GM12878 (cell line): ENCODE measurements around the gene GPR153. TPM values are rescaled to one million over a fixed set of nuclear protein-coding genes. Genes with fewer than 3 reads are reported as not detected.

Experiments
- ATAC-seq: fragments of 200-7000 bp; cut with Tn5 transposase; 3 replicates; pipeline ENCODE4 v1.9.1; 2020; ENCODE audit warnings: mild to moderate bottlenecking, moderate library complexity
- BruUV-seq: library from RNA; stranded (reverse); fragments of 400-500 nt; replicated peaks from 2 replicates; lab custom pipeline; 2021; lab: Mats Ljungman, UMichigan
- CTCF ChIA-PET: fragments of 300-600 bp; sonication (Branson Sonifier 250); formaldehyde crosslinking; extraction: SDS; loops from one replicate; lab custom pipeline; 2021; ENCODE audit warnings: inconsistent platforms; lab: Yijun Ruan, JAX
- POLR2A ChIA-PET: fragments of 350-600 bp; formaldehyde crosslinking; extraction: SDS; loops from one replicate; lab custom pipeline; 2021; ENCODE audit warnings: inconsistent platforms; lab: Charles Lee
- RAD21 ChIA-PET: fragments of 300-600 bp; sonication (Branson Sonifier 250); formaldehyde crosslinking; loops from one replicate; lab custom pipeline; 2023; ENCODE audit warnings: antibody characterized with exemption; ENCODE audit not compliant: unreplicated experiment; lab: Charles Lee
- SMC1A ChIA-PET: fragments of 300-600 bp; sonication (Branson Sonifier 250); formaldehyde crosslinking; loops from one replicate; lab custom pipeline; 2023; ENCODE audit not compliant: unreplicated experiment, uncharacterized antibody; lab: Charles Lee
- DNase-seq: peaks from one replicate; pipeline ENCODE4 v3.0.0-alpha.2; 2011; ENCODE audit warnings: low read depth, low spot score
- FAIRE-seq: peaks from 3 replicates; lab custom pipeline; 2011; peaks lifted over from hg19 to GRCh38; lab: Jason Lieb, UNC
- H2AFZ ChIP-seq: 2 replicates; pipeline ENCODE4 v1.6.0; 2011; ENCODE audit warnings: low read depth, low read length, control low read depth; ENCODE audit not compliant: control insufficient read depth
- H3K27ac ChIP-seq: 2 replicates; pipeline ENCODE4 v1.5.1; 2011; ENCODE audit warnings: control low read depth; ENCODE audit not compliant: control insufficient read depth, insufficient read depth
- H3K27me3 ChIP-seq, 2 experiments: replicated peaks in 1 of 2; 2 replicates each; pipeline versions ENCODE4 v1.6.0 to v1.6.1; 2011; ENCODE audit warnings: low read length in 1 of 2; ENCODE audit not compliant: control insufficient read depth in 2 of 2, insufficient read depth in 2 of 2
- H3K36me3 ChIP-seq, 2 experiments: 2 replicates each; pipeline ENCODE4 v1.5.1; 2011; ENCODE audit warnings: low read length in 1 of 2; ENCODE audit not compliant: control insufficient read depth in 2 of 2, insufficient read depth in 2 of 2
- H3K4me1 ChIP-seq: 2 replicates; pipeline ENCODE4 v1.6.1; 2011; ENCODE audit warnings: mild to moderate bottlenecking, low read length, moderate library complexity, mixed read lengths; ENCODE audit not compliant: control insufficient read depth, insufficient read depth
- H3K4me2 ChIP-seq: 2 replicates; pipeline ENCODE4 v1.6.0; 2011; ENCODE audit warnings: control low read depth; ENCODE audit not compliant: control insufficient read depth, insufficient read depth
- H3K4me3 ChIP-seq: fragments of 200-600 bp; sonication (generic); 2 replicates; pipeline ENCODE4 v1.5.1; 2016
- H3K79me2 ChIP-seq: 2 replicates; pipeline ENCODE4 v1.6.0; 2011; ENCODE audit warnings: low read length; ENCODE audit not compliant: control insufficient read depth, insufficient read depth
- H3K9ac ChIP-seq: 2 replicates; pipeline ENCODE4 v1.8.0; 2011; ENCODE audit warnings: low read length, control low read depth, mixed read lengths; ENCODE audit not compliant: control insufficient read depth, insufficient read depth
- H3K9me3 ChIP-seq: replicated peaks from 3 replicates; pipeline ENCODE4 v1.5.1; 2011; ENCODE audit warnings: mild to moderate bottlenecking, low read length; ENCODE audit not compliant: control insufficient read depth, insufficient read depth
- H4K20me1 ChIP-seq: 2 replicates; pipeline ENCODE4 v1.6.0; 2011; ENCODE audit not compliant: control insufficient read depth, insufficient read depth
- BHLHE40 ChIP-seq, 2 experiments: fragments of 450-650 bp in 1 of 2; IDR thresholded peaks; 2 replicates each; pipeline ENCODE4 v1.6.1; 2011 to 2017; ENCODE audit warnings: low read depth in 2 of 2, borderline replicate concordance in 1 of 2, improper control_type of control experiment in 1 of 2, low read length in 1 of 2, mild to moderate bottlenecking in 1 of 2
- EZH2 ChIP-seq: IDR thresholded peaks from 2 replicates; pipeline ENCODE4 v1.6.1; 2012; ENCODE audit warnings: low read depth, mild to moderate bottlenecking, control low read depth, inconsistent platforms, low read length, borderline replicate concordance; ENCODE audit not compliant: control insufficient read depth
- POLR2AphosphoS5 ChIP-seq: IDR thresholded peaks from 2 replicates; pipeline ENCODE4 v1.6.1; 2011; ENCODE audit warnings: mild to moderate bottlenecking, low read length, inconsistent platforms
- POU2F2 ChIP-seq: IDR thresholded peaks from 3 replicates; pipeline ENCODE4 v1.6.1; 2011; ENCODE audit warnings: low read depth, mild to moderate bottlenecking, low read length, borderline replicate concordance
- SPI1 ChIP-seq: IDR thresholded peaks from 2 replicates; pipeline ENCODE4 v1.6.1; 2011; ENCODE audit warnings: low read depth, mild to moderate bottlenecking, low read length, moderate library complexity, borderline replicate concordance; ENCODE audit not compliant: insufficient read depth
- SUPT20H ChIP-seq: IDR thresholded peaks from 2 replicates; pipeline ENCODE4 v1.6.1; 2011; ENCODE audit warnings: low read depth, mild to moderate bottlenecking, low read length, moderate library complexity, borderline replicate concordance; ENCODE audit not compliant: control insufficient read depth
- ZNF274 ChIP-seq: IDR thresholded peaks from one replicate; pipeline ENCODE4 v1.8.0; 2011; ENCODE audit not compliant: insufficient read length, insufficient read depth
- WGBS: methylation state at CpG from one replicate; pipeline ENCODE4 v1.1.6; 2016; ENCODE audit warnings: low lambda C conversion rate; ENCODE audit not compliant: insufficient replicate concordance, insufficient coverage; ENCODE audit errors: missing lambda C conversion rate; 5-methylcytosine and 5-hydroxymethylcytosine counted together
- in situ Hi-C: fragments of 300-500 bp; cut with MboI; formaldehyde crosslinking; loops from 9 replicates; pipeline ENCODE4 v1.14.3; 2018; ENCODE audit warnings: mixed read lengths
- intact Hi-C: fragments of 100-400 bp; cut with micrococcal nuclease; formaldehyde crosslinking; loops from one replicate; pipeline ENCODE4 v1.14.2; 2022; ENCODE audit not compliant: unreplicated experiment
- polyA plus RNA-seq, 11 experiments: library from polyadenylated mRNA; depleted of rRNA in 4 of 11; unstranded in 6 of 11; stranded (reverse) in 5 of 11; fragments of >200 nt; fragmentation: Nextera tagmentation in 4 of 11; fragmentation: Illumina TruSeq in 1 of 11; extraction: Ambion mirVana in 4 of 11; extraction: Trizol in 1 of 11; gene quantifications; 1 replicate in 1 of 11; 2 replicates in 10 of 11; pipeline versions ENCODE4 v1.2.1 to v1.2.3, GENCODE V29; 2011 to 2016; ENCODE audit warnings: inconsistent platforms in 2 of 11, missing spikeins in 2 of 11, low read depth in 1 of 11
- total RNA-seq, 4 experiments: library from RNA; depleted of rRNA in 3 of 4; stranded (reverse); fragments of >200 nt in 3 of 4; fragmentation: Illumina TruSeq in 1 of 4; extraction: Trizol in 1 of 4; gene quantifications; 2 replicates each; pipeline versions ENCODE4 v1.2.1 to v1.2.3, GENCODE V29; 2013 to 2021
- TF ChIP-seq, protein P1 (sequence below): IDR thresholded peaks from 2 replicates; pipeline ENCODE4 v1.6.1; 2012; ENCODE audit warnings: mild to moderate bottlenecking, low read depth, low read length

GPR153 gene
- total and polyA plus RNA-seq, 10 of the 15 experiments (the other 5 are each of a cell fraction or from before 2014, with no cell fraction given), result 0.04 to 2.2 (median 0.54) TPM

GRCh38 chr1:6212193-6212959 is 48.5 kb downstream of the GPR153 start:
- BruUV-seq, result TSS peak; percentile 45
- ChIA-PET RAD21 (interaction anchor here (0.8 kb wide), 1 partner anchor 12 kb away, joined by 3 read pairs; no protein-coding TSS in a partner anchor), POLR2A (no interaction called here), SMC1A (interaction anchor here (0.7 to 1.1 kb wide), 2 partner anchors 17 to 227 kb away, joined by 3 to 4 read pairs; no protein-coding TSS in a partner anchor), CTCF (interaction anchor here (0.6 to 0.9 kb wide), 2 partner anchors 26 to 457 kb away, joined by 3 to 4 read pairs; no protein-coding TSS in a partner anchor)
- Histone ChIP-seq H3K9me3 (no peaks in the 10 kb centered on the region), H4K20me1 (no peaks in the 10 kb centered on the region; the same call in 1 of the 2 replicates), H3K4me2 (0 out of 2 replicates have a peak overlapping the region, but pooled peaks have one; percentile 13), H3K79me2 (peaks cover 3% of the 10 kb centered on the region), H3K27ac (no peak overlapping the region; the same call in 1 of the 2 replicates), H2AFZ (no peak overlapping the region), H3K4me3 (no peak overlapping the region), H3K27me3 (no peaks in the 10 kb centered on the region), H3K9ac (no peak overlapping the region), H3K4me1 (peaks cover 24% of the 10 kb centered on the region), H3K36me3 (peaks cover 6 to 7% of the 10 kb centered on the region in 2 experiments; a peak in 3 of 4 replicates)
- WGBS, result 47% methylated on average over 20 of the region's 20 CpGs
- FAIRE-seq (peak; percentile 64), DNase-seq (no peak), ATAC-seq (peak; percentile 22)
- peak; percentile 66; the same call in 1 of the 2 replicates for TF ChIP-seq SPI1
- TF ChIP-seq BHLHE40 (IDR thresholded peaks at IDR 0.05; ENCODE audit: borderline replicate concordance in 1 of 2, low read depth in 2 of 2, low read length in 1 of 2), result peak in 1 of 2 experiments; percentile 43; a peak in 1 of 4 replicates
- TF ChIP-seq POU2F2, result peak; percentile 65; the same call in 1 of the 3 replicates
- no peak for TF ChIP-seq ZNF274
- in situ Hi-C loops, result no loop called here
- intact Hi-C loops, result no loop called here

DNA sequence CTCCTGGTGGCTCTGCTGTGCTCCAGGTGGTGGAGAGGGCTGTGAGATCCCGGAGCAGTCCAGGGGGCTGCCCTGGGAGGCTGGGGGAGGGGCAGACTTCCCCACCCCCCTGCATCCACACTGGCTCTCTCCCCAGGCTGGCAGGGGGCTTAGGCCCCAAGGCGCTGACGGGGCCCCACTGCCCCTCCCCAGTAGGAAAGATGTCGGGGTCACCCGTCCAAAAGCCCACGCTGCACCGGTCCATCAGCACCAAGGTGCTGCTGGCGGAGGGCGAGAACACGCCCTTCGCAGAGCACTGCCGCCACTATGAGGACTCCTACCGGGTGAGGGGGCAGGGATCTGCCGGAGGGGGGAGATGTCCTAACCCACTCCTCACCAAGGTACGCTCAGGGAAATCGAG is 49.2 kb downstream of the GPR153 start:
- FAIRE-seq, result no peak
- DNase-seq, result no peak
- no peak overlapping the region for H3K4me2 ChIP-seq
- POLR2A ChIA-PET, result no interaction called here
- no peaks in the 10 kb centered on the region for H3K27me3 ChIP-seq
- H3K4me3 ChIP-seq, result no peak overlapping the region
- TF ChIP-seq EZH2 (no peak), POLR2AphosphoS5 (0 out of 2 replicates have a peak, but pooled peaks have one; percentile 5), SUPT20H (no peak)
- TF ChIP-seq, protein P1, sequence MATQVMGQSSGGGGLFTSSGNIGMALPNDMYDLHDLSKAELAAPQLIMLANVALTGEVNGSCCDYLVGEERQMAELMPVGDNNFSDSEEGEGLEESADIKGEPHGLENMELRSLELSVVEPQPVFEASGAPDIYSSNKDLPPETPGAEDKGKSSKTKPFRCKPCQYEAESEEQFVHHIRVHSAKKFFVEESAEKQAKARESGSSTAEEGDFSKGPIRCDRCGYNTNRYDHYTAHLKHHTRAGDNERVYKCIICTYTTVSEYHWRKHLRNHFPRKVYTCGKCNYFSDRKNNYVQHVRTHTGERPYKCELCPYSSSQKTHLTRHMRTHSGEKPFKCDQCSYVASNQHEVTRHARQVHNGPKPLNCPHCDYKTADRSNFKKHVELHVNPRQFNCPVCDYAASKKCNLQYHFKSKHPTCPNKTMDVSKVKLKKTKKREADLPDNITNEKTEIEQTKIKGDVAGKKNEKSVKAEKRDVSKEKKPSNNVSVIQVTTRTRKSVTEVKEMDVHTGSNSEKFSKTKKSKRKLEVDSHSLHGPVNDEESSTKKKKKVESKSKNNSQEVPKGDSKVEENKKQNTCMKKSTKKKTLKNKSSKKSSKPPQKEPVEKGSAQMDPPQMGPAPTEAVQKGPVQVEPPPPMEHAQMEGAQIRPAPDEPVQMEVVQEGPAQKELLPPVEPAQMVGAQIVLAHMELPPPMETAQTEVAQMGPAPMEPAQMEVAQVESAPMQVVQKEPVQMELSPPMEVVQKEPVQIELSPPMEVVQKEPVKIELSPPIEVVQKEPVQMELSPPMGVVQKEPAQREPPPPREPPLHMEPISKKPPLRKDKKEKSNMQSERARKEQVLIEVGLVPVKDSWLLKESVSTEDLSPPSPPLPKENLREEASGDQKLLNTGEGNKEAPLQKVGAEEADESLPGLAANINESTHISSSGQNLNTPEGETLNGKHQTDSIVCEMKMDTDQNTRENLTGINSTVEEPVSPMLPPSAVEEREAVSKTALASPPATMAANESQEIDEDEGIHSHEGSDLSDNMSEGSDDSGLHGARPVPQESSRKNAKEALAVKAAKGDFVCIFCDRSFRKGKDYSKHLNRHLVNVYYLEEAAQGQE, result no peak
- H3K79me2 ChIP-seq, result peaks cover 3% of the 10 kb centered on the region
- CTCF ChIA-PET, result interaction anchor here (0.6 kb wide), 1 partner anchor 458 kb away, joined by 3 read pairs; no protein-coding TSS in a partner anchor
- H3K9me3 ChIP-seq, result no peaks in the 10 kb centered on the region
- no peak overlapping the region for H3K27ac ChIP-seq
- BruUV-seq, result no TSS peak
- H3K4me1 ChIP-seq, result peaks cover 24% of the 10 kb centered on the region
- SMC1A ChIA-PET, result no interaction called here
- in situ Hi-C loops, result no loop called here
- H3K36me3 ChIP-seq, result peaks cover 6 to 7% of the 10 kb centered on the region in 2 experiments; a peak in 3 of 4 replicates
- no peaks in the 10 kb centered on the region; the same call in 1 of the 2 replicates for H4K20me1 ChIP-seq
- intact Hi-C loops, result no loop called here
- no peak for ATAC-seq
- H2AFZ ChIP-seq, result no peak overlapping the region
- WGBS, result 78% methylated on average over 15 of the region's 16 CpGs
- RAD21 ChIA-PET, result no interaction called here
- no peak overlapping the region for H3K9ac ChIP-seq
